Measurements from ENCODE around the gene PTP4A1. TPM values are rescaled to one million over a fixed set of nuclear protein-coding genes. Genes with fewer than 3 reads are reported as not detected.
A peak's percentile ranks its signal among the peaks of the same experiment; 100 is the strongest.
"Not testable (repeated sequence)": the region's sequence is repeated elsewhere in the genome, so short reads cannot be mapped to it uniquely, and the experiment has no call there.

Gene PTP4A1
- total RNA-seq = 49.4 and 56.4 TPM in 2 replicates

DNA sequence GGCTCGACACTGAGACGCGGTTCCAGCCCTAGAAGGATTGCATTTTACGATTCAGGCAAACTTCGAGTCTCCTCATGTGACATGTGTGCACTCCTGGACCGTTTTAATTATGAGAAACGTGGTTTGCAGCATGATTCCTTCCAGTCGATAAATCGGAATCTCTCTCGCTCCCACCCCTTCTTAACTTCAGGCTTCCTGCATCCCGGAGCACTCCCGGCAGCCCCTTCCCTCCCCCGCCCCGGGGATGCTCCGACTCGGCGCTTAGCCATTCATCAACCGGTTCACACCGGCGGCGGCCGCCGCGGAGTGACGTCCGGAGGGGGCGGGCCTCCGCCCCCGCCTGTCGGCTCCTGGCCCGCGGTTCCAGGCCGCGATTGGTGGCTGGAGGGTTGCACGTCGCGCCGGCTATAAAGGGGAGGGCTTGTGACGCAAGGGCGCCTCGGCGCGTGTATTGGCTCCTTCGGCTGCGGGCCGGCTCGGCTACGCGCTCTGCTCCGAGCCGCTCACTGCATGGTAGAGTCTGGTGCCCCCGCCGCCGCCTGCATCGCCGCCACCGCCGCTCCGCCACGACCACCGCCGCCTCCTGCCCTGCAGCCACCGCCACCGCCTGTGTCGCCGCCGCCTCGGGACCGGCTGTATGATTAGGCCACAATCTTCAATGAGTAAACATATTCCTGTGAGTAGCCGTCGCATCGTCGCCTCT is at the start of gene PTP4A1, which contains the start of gene LOC128125822:
Gene PTP4A1, plus strand, starts transcription at position 437 of the 703 bp plus-strand sequence. CDS start 4,401 bp downstream, outside the sequence.
Gene LOC128125822, plus strand, starts transcription at position 437 of the 703 bp plus-strand sequence.
- DNase-seq (ENCODE audit: extremely low read depth, low read depth, low spot score) = peak; percentile 56

DNA sequence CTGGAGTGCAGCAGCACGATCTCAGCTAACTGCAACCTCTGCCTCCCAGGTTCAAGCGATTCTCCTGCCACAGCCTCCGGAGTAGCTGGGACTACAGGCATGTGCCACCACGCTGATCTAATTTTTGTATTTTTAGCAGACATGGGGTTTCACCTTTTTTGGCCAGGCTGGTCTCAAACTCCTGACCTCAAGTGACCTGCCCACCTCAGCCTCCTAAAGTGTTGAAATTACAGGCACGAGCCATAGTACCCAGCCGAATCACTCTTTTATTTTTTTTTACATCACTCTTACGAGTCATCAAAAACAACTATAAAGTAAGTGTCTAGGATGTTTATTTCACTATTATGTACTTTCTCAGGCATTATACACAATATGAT is 49.4 kb upstream of the PTP4A1 start:
- not testable (repeated sequence) for DNase-seq (ENCODE audit: extremely low read depth, low read depth, low spot score)

DNA sequence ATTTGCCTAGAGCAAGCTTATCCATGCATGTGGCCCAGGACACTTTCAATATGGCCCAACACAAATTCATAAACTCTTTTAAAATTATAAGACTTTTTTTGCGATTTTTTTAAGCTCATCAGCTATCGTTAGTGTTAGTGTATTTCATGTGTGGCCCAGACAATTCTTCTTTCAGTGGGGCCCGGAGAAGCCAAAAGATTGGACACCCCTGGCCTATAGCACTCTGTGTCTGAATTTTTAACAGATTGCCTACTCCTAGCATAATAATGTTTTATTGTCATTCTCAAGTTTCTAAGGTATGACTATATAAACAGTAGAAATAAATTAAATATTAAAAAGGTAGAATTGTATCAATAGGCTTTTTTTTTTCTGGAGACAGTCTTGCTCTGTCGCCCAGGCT is 48.6 kb upstream of the PTP4A1 start:
- no peak for DNase-seq (ENCODE audit: extremely low read depth, low read depth, low spot score)

DNA sequence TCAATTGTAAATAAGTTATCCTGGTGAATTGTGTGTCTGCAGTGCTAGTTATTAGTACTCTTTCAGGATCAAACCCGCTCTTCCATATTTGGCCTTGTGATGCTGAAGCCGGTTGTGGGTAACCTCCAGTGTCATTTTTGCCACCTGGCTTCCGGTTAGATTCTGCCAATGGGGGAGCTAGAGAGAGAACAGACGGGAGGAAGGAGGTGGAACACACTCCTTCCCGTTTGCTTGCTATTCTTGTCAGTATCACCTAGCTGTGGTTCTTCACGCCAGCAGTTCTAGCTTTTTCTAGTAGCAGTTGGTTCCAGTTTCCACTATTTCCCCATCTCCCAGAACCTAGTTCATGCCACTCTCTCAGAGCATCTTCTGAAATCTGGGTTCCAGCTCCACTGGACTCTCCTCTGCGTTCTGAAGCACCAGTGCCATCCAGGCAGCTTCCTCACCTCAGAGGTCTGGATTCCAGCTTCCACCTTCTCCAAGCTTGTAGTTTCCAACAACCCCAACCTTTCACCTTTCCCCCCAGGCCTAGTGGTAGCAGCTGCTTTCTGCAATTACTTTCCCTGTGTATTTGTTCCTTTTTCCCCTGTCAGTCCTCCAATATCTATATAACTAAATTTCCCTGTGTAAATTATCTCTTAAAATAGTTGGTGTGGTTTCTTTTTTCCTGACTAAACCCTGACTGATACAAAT is 46.9 kb upstream of the PTP4A1 start:
- no peak for DNase-seq (ENCODE audit: extremely low read depth, low read depth, low spot score)

DNA sequence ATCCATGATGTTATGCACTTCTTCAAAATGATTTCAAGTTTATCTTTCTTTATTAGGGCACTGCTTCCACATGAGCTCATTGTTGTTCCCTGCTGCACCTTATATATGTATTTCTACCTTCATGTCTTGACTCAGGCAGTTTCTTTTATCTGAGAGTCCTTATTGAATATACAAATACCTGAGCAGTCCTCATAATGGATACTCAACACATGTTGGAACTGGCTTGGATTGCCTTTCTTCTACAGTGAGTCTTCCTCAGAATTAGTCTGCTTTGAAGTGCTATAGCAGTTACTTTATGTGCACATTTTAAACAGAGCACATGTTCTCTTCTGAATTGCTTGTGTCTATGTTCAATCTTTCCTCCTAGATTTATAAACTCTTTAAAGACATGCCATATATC is 45.3 kb upstream of the PTP4A1 start:
- DNase-seq (ENCODE audit: extremely low read depth, low read depth, low spot score) = no peak

DNA sequence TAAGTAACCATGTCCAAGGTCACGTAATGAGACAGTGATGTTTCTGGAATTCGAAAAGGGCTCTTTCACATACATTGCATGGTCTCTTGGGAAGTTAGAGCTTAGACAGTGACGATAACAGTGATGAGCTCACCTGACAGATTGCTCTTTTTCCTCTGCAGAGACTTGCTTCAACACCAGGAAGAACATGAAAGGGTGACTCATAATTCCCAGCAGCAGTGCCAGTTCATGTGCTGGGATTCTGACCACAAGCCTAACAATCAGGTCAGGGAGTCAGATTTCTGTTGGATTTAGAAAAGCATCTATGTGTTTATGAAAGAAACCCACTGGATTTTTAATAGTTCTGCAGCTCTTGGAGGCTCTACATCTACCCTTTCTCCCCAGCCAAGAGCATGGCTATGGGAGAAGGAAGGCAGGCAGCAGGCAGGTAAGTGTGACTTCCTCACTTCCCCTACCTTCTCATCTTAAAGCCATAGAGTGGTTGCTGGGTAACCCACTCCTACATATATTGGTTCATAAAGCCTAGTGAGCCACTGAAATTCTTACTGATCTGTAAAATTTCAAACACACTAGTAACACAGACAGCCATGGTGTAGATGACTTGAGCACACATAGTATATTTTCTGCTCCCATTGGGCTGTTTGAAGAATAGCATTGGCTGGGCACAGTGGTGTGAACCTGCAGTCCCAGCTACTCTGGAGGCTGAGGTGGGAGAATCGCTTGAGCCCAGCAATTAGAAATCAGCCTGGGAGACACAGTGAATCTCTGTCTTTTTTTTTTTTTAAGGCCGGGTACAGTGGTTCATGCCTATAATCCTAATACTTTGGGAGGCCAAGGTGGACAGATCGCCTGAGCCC is 44.4 kb upstream of the PTP4A1 start:
- peak; percentile 22 for DNase-seq (ENCODE audit: extremely low read depth, low read depth, low spot score)

DNA sequence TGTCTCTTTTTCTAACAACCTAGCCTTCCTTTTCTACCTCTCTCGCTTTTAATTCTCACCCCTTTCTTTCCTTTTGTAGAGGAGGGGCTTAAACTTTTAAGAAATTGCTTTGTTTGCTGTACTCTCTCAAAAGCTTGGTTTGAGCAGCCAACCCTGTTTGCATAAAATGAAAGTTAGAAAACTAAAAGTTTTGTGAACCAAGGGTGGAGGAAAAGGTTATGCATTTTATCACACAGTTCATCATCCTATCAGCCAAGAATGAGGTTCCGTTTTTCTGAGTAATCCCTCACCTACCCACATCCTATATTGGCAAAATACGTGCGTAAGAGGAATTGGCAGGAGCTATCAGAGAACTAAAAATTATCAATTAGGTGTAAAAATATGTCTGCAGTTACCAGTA is 42.8 kb upstream of the PTP4A1 start:
- no peak for DNase-seq (ENCODE audit: extremely low read depth, low read depth, low spot score)

DNA sequence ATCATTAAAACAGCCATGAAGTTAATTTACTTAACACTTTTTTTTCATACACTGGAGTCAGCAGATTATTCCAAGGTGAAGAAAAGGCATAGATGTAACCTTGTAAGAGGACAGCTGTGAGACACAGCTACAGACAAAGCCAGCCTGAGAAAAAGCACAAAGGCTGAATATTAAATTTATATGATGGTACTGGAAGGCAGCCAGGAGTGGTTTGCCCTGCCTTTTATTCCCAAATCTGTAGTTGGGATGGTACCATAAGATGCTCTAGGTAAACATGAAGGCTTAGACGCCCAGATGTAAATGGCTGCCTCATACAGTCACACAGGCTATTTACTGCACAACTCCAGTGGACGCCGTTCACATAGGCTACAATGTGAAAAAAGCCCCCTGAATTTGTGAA is 42.1 kb upstream of the PTP4A1 start:
- no peak for DNase-seq (ENCODE audit: extremely low read depth, low read depth, low spot score)

DNA sequence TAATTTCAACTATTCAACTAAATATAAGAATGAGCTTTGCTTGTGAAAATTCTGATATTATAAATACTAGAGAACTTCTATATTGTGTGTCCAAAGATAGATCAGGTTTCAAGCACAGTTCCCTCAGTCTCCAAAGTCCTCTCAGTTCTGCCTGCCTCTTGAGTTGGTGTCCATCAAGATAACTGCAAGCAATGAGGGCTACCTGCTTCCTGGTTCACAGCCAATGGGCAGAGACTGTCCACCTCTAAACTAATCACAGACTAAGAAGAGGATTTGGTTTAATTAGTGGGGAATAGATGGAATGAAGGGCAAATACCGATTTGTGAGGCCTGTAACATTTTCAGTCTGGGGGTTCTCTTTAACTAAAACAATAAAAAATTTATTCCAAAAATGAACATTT is 41.3 kb upstream of the PTP4A1 start:
- DNase-seq (ENCODE audit: extremely low read depth, low read depth, low spot score) = no peak

DNA sequence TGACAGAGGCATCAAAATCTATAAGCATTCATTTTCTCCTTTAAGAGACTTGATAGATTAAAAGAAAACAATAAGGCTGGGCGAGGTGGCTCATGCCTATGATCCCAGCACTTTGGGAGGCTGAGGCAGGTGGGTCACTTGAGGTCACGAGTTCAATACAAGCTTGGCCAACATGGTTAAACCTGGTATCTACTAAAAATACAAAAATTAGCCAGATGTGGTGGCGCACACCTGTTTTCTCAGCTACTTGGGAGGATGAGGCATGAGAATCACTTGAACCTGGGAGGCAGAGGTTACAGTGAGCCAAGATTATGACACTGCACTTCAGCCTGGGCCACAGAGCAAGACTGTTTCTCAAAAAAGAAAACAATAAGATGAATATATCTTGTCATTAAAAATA is 39.3 kb upstream of the PTP4A1 start:
- DNase-seq (ENCODE audit: extremely low read depth, low read depth, low spot score) = no peak

DNA sequence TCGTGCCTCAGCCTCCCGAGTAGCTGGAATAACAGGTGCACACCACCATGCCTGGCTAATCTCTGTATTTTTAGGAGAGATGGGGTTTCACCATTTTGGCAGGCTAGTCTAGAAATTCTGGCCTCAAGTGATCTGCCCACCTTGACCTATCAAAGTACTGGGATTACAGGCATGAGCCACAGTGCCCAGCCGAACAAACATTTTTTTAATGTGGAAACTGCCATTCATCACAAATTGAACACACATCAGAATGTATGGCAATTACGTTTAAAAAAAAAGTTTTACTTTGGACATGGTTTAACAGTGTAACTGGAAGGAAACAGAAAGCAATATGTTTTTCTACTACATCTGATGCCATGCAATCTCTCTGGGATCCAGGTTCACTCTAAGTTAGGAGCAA is 38.3 kb upstream of the PTP4A1 start:
- DNase-seq (ENCODE audit: extremely low read depth, low read depth, low spot score) = no peak

DNA sequence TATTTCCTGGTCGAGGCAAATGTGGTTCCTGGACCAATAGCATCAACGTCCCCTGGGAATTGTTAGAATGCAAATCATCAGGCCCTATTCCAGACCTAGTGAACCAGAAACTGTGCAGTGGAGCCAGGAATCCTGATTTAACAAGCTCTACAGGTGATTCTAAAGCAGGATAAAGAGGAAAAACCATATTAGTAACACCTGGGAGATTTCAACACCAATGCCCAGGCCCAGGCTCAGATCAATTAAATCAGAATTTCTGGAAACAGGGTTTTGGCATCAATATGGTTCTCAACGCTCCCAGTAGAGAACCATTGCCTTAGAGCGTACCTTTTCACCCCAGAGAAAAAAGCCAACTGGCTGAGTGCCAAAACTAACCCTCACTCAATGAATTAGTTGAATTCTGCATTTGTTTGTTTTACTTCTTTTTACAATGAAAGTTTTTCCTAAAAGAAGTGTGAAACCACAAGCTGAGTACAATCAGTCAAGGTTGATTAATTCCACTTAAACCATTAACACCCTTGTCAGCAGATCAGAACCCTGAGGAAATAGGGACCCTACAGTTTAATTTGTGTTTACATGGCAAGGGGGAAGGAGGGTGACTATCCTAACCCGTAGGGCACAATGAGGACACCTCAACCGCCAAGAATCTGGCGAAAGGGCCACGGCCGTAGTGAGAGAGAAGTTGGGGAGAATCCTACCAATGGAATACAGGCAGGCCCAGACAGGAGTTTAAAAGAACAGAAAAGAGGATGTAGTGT is 34.9 kb upstream of the PTP4A1 start:
- no peak for DNase-seq (ENCODE audit: extremely low read depth, low read depth, low spot score)

DNA sequence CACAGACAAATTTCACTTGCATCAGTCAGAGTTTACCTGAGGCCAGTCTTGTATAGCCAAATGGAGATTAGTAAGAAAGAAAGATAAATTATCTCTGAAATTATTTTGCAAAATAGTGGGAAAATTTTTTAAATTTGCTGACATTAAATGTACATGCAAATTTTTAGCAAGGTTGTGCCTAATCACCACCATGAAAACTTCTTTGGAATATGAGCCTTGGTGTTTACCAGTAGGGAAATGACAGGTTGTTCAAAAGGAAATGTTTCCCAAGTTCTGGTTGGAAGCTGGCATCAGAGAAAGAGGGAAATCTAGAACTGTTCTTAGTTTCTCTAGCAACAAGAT is 34.4 kb upstream of the PTP4A1 start:
- DNase-seq (ENCODE audit: extremely low read depth, low read depth, low spot score) = no peak

DNA sequence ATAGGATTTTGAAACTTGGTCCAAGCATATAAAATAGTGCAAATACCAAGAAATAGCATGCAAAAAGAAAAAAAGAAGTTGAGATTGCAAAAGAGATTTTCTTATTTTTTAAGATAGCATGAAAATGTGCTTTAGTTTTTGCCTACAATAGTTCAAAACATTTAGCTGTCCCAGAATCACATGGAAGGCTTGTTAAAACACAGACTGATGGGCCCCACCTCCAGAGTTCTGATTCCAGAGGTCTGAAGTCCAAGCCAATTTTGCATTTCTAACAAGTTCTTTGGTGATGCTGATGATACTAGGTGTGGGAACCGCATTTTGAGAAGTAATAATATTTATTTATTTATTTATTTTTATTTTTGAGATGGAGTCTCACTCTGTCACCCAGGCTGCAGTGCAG is 33.7 kb upstream of the PTP4A1 start:
- DNase-seq (ENCODE audit: extremely low read depth, low read depth, low spot score) = no peak

DNA sequence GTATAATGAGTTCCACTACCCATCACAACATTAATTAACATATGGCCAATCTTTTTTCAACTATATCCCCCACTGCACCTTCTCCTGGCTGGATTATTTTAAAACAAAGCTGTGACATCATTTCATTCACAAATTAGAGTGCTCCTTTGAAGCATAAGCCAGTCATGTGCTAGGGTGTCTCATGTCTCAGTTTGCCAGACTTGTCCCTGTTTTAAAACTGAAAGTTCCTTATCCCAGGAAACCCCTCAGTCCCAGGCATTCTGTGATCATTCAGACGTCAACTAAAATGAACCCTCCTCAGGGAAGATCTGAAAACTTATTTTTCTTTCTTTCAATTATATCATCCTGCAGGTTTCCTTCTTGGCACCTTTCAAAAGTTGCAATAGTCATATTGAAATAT is 29.3 kb upstream of the PTP4A1 start:
- DNase-seq (ENCODE audit: extremely low read depth, low read depth, low spot score) = no peak

DNA sequence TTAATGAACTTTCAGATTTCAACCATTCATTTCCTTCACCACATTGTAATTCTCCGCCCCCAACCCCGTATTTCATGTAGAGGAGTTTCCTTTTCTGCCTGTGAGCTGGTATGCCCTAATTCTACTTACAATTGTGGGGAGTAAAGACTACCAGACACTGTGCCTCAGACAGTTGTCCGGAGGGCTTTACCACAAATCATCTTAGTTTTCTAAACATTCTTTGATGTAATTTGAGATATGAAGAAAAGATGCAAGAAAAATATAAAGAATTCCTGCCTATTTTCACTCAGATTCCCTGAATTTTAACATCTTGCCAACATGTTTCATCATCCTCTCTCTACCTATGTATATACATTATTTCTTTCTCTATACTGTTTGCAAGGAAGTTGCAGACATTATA is 28.3 kb upstream of the PTP4A1 start:
- DNase-seq (ENCODE audit: extremely low read depth, low read depth, low spot score) = no peak

DNA sequence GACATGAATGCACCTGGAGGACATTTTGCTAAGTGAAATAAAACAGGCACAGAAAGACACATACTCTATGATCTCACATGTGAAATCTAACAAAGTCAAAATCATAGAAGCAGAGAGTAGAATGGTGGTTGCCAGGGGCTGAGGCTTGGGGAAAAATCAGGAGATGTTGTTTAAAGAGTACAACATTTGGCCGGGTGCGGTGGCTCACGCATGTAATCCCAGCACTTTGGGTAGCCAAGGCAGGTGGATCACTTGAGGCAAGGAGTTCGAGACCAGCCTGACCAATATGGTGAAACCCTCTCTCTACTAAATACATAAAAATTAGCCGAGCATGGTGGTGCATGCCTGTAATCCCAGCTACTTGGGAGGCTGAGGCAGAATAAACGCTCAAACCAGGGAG is 26.0 kb upstream of the PTP4A1 start:
- DNase-seq (ENCODE audit: extremely low read depth, low read depth, low spot score) = no peak

DNA sequence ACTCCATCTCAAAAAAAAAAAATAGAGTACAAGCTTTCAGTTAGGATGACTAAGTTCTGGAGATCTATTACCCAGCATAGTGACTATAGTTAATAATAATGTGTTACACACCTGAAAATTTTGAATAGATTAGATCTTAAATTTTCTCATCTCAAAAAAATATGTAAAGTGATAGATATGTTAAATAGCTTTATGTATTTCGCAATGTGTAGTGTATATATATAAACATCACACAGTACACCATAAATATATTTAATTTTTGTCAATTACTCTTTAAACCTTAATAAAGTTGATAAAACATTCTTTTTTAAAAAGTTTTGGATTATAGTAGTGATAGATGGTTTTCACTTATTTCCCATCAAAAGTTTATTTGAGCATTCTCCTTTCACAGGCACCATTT is 25.6 kb upstream of the PTP4A1 start:
- DNase-seq (ENCODE audit: extremely low read depth, low read depth, low spot score) = no peak

DNA sequence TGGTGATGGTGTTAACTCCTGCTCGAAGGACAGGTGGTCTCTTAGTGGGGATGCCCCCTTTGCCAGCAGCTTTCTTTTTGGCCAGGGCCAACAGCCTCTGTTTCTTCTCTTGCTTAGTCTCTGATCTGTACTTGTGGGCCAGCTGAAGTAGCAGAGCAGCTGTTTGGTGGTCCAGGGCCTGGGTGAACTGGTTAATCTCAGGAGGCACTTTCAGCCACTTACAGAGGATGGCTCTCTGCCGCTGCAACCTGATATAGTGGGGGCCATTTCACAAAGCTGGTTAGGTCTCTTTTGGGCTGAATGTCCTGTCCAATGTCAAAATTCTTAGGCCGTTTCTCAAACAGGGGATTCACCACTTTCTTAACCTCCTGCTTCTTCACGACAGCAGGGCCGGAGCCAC is 23.2 kb upstream of the PTP4A1 start:
- DNase-seq (ENCODE audit: extremely low read depth, low read depth, low spot score) = no peak

DNA sequence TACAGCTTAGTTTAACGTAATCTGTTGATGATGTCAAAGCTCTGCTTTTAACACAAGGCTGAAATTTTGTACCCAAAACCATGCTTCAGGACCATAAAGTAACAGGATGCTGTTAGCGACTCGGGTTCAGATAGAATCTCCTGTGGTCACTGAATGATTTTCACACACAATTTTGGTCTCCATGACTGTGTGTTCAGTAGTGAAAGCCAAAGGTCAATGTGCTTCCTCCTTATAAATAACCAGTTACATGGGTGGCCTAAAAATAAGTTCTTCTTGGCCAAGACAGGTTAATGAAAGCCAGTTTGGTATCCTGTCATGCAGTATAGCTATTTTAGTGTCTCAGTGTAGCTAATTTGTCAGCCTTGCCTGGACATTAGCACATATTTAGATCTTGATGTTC is 19.1 kb upstream of the PTP4A1 start:
- DNase-seq (ENCODE audit: extremely low read depth, low read depth, low spot score) = no peak

DNA sequence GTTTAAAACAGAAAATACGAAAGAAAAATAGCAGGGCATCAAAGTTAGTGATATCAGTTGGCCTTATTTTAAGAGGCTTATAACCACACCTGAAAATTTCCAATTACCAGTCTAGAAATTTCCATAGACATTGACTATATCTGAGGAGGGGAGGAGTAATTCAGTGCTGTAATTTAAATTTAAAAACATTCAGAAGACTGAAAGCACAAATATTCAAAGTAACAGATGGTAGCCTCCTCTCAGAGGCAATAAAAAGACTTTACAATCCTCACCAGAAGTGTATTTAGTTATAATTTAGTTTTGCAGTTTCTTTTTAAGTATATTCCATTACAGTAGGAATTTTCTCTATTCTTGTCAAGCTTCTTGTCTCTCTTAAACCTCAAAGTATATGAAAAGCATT is 18.4 kb upstream of the PTP4A1 start:
- no peak for DNase-seq (ENCODE audit: extremely low read depth, low read depth, low spot score)
